Fibroblast of villous mesenchyme (primary cell): Measurements from ENCODE around the gene LEMD3. TPM values are rescaled to one million over a fixed set of nuclear protein-coding genes. Genes with fewer than 3 reads are reported as not detected.

Source experiments
- DNase-seq: peaks from one replicate; pipeline ENCODE4 v3.0.0-alpha.2; 2010; ENCODE audit warnings: low read depth
- H3K4me3 ChIP-seq: 2 replicates; pipeline ENCODE4 v1.5.1; 2011; ENCODE audit warnings: low read depth, mild to moderate bottlenecking, low read length
- CTCF ChIP-seq: IDR thresholded peaks from 2 replicates; pipeline ENCODE4 v1.5.1; 2012; ENCODE audit warnings: low read depth, mild to moderate bottlenecking, low read length; ENCODE audit not compliant: insufficient read depth
- total RNA-seq: library from RNA; depleted of rRNA; stranded (reverse); fragments of >200 nt; gene quantifications from 2 replicates; pipeline ENCODE4 v1.2.3, GENCODE V29; 2012

Gene LEMD3
- total RNA-seq, 1 donor: 32.0 TPM

GRCh38 chr12:65194949-65195348, 25.6 kb downstream of the LEMD3 start:
- no peak for DNase-seq
- H3K4me3 ChIP-seq: no peak overlapping the region
- TF ChIP-seq CTCF: no peak

GRCh38 chr12:65195387-65196055, 26.1 kb downstream of the LEMD3 start:
- no peak for DNase-seq
- TF ChIP-seq CTCF: no peak
- H3K4me3 ChIP-seq: no peak overlapping the region

GRCh38 chr12:65196762-65197567, 27.6 kb downstream of the LEMD3 start:
- no peak for TF ChIP-seq CTCF
- DNase-seq: no peak
- no peak overlapping the region for H3K4me3 ChIP-seq

GRCh38 chr12:65199604-65200003, 30.2 kb downstream of the LEMD3 start:
- H3K4me3 ChIP-seq: no peak overlapping the region
- no peak for TF ChIP-seq CTCF
- peak; percentile 12 for DNase-seq

- no peak for DNase-seq
- H3K4me3 ChIP-seq: no peak overlapping the region
- no peak for TF ChIP-seq CTCF
Measured at GRCh38 chr12:65200007-65200665, 30.8 kb downstream of the LEMD3 start.

- H3K4me3 ChIP-seq: no peak overlapping the region
- TF ChIP-seq CTCF: no peak
- peak; percentile 56 for DNase-seq
Measured at GRCh38 chr12:65203376-65203775, 34.0 kb downstream of the LEMD3 start.
